ENCODE data around the gene CCDC183.
"Not testable (repeated sequence)": the region's sequence is repeated elsewhere in the genome, so short reads cannot be mapped to it uniquely, and the experiment has no call there.

Gene CCDC183

GRCh38 chr9:136760834-136761544, 35.1 kb upstream of the CCDC183 start:
- H3K4me3 ChIP-seq (replicated peaks in 1 of 2; ENCODE audit: low read depth in 2 of 2, low read length in 2 of 2), result not testable (repeated sequence)
- DNase-seq (ENCODE audit: low read depth in 2 of 2), result peak; percentile 67 to 76
- TF ChIP-seq, protein P1, sequence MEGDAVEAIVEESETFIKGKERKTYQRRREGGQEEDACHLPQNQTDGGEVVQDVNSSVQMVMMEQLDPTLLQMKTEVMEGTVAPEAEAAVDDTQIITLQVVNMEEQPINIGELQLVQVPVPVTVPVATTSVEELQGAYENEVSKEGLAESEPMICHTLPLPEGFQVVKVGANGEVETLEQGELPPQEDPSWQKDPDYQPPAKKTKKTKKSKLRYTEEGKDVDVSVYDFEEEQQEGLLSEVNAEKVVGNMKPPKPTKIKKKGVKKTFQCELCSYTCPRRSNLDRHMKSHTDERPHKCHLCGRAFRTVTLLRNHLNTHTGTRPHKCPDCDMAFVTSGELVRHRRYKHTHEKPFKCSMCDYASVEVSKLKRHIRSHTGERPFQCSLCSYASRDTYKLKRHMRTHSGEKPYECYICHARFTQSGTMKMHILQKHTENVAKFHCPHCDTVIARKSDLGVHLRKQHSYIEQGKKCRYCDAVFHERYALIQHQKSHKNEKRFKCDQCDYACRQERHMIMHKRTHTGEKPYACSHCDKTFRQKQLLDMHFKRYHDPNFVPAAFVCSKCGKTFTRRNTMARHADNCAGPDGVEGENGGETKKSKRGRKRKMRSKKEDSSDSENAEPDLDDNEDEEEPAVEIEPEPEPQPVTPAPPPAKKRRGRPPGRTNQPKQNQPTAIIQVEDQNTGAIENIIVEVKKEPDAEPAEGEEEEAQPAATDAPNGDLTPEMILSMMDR (IDR thresholded peaks at IDR 0.05; ENCODE audit: low read depth, low read length), result peak; percentile 79

GRCh38 chr9:136761545-136761981, 34.6 kb upstream of the CCDC183 start:
- DNase-seq (ENCODE audit: low read depth in 2 of 2), result no peak
- TF ChIP-seq, protein P1 (IDR thresholded peaks at IDR 0.05; ENCODE audit: low read depth, low read length), result no peak
- no peak overlapping the region for H3K4me3 ChIP-seq (replicated peaks in 1 of 2; ENCODE audit: low read depth in 2 of 2, low read length in 2 of 2)

- no peak for DNase-seq (ENCODE audit: low read depth in 2 of 2)
- TF ChIP-seq, protein P1 (IDR thresholded peaks at IDR 0.05; ENCODE audit: low read depth, low read length), result no peak
Measured at GRCh38 chr9:136762221-136762691, 33.9 kb upstream of the CCDC183 start.

DNA sequence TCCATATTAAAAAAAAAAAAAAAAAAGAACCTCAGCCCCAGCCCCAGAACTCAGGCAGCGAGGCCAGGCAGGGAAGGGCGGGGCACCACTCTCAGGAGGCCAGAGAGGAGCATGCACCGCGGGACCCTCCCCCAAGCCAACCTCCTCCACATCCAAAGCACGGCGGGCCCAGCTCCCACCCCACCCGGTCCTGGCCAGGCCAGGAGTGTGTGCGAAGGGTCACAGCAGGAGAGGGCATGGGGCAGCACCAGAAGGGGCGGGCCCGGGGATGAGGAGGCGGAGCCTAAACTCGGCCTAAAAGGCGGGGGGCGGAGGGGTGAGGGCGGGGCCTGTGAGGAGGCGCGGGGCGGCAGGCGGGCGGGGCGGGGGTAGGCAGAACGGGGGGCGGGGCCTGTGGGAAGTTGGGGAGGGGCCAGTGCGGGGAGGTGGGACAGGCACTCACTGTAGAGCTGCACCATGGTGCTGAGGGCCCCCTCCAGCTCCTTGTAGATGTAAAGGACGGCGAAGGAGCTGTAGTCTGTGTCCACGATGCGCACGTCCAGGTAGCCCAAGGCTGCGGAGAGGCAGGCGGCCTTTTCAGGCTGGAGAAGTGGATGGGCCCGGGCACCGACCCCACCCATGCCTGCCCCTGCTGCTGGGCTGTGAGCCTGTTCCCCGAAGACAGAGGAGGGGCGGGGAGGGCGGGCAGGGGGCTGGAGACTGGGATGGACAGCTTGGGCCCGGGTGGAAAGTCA, 33.1 kb upstream of the CCDC183 start:
- TF ChIP-seq, protein P1 (IDR thresholded peaks at IDR 0.05; ENCODE audit: low read depth, low read length), result no peak
- peak in 1 of 2 donors; percentile 33 for DNase-seq (ENCODE audit: low read depth in 2 of 2)
- no peak overlapping the region for H3K4me3 ChIP-seq (replicated peaks in 1 of 2; ENCODE audit: low read depth in 2 of 2, low read length in 2 of 2)

More at GRCh38 chr9:136762221-136762691, 33.9 kb upstream of the CCDC183 start:
- H3K4me3 ChIP-seq (replicated peaks in 1 of 2; ENCODE audit: low read depth in 2 of 2, low read length in 2 of 2), result no peak overlapping the region

DNA sequence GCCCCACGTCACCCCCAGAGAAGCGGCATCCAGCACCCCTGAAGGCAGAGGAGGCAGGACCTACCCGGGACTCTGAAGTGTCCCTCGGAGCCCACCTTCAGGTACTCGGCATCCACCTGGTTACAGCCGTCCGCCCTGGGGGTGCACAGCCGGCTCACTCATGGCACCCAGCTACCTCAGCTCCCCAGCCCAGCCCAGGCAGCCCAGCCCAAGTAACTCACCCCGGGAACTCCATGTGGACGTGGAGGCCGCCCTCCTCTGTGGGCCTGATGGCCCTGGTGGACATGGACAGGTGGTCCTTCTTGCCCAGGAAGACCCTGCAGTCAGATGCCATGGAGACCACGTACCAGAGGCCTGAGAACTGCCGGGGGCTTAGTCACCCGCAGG, 32.5 kb upstream of the CCDC183 start:
- no peak for DNase-seq (ENCODE audit: low read depth in 2 of 2)
- TF ChIP-seq, protein P1 (IDR thresholded peaks at IDR 0.05; ENCODE audit: low read depth, low read length), result no peak
- no peak overlapping the region for H3K4me3 ChIP-seq (replicated peaks in 1 of 2; ENCODE audit: low read depth in 2 of 2, low read length in 2 of 2)

- no peak within 1 kb of the TSS for H3K4me3 ChIP-seq (replicated peaks in 1 of 2; ENCODE audit: low read depth in 2 of 2, low read length in 2 of 2)
- TF ChIP-seq, protein P1 (IDR thresholded peaks at IDR 0.05; ENCODE audit: low read depth, low read length), result no peak
- no peak for DNase-seq (ENCODE audit: low read depth in 2 of 2)
Measured at GRCh38 chr9:136764301-136764891, 31.7 kb upstream of the CCDC183 start, which contains the start of gene LCN15. Gene LCN15 (minus strand): TSS chr9:136764518. CDS start chr9:136764488, 30 bp downstream.
